Measurements from ENCODE around the gene LMTK2.

Gene LMTK2

DNA sequence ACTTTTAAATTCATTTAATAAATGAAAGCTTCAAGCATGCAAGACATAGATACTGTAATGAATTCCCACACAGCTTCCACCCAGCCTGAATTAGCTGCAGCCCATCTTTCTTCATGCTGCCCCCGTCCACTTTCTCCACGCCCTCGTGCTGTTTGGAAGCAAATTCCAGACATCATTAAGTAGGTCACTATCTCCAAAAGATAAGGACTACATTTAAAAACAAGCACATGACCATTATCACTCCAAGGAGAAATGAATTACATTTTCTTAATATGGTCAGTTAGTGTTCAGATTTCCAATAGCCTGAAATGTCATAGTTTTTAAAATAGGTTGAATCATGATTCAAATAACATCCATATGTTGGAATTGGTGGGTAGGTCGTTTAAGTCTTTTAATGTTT, 24.3 kb downstream of the LMTK2 start:
- TF ChIP-seq SIN3A (IDR thresholded peaks at IDR 0.05; ENCODE audit: borderline replicate concordance, insufficient read depth, low read length) (no peak), POLR2AphosphoS5 (IDR thresholded peaks at IDR 0.05; ENCODE audit: low read depth, low read length) (no peak), FOXP2 (optimal IDR thresholded peaks at IDR 0.05; ENCODE audit: borderline replicate concordance, extremely low read depth, extremely low read length, insufficient read depth) (no peak), TAF1 (IDR thresholded peaks at IDR 0.05; ENCODE audit: borderline replicate concordance, insufficient read depth, low read length) (no peak)
- TF ChIP-seq, protein P1, sequence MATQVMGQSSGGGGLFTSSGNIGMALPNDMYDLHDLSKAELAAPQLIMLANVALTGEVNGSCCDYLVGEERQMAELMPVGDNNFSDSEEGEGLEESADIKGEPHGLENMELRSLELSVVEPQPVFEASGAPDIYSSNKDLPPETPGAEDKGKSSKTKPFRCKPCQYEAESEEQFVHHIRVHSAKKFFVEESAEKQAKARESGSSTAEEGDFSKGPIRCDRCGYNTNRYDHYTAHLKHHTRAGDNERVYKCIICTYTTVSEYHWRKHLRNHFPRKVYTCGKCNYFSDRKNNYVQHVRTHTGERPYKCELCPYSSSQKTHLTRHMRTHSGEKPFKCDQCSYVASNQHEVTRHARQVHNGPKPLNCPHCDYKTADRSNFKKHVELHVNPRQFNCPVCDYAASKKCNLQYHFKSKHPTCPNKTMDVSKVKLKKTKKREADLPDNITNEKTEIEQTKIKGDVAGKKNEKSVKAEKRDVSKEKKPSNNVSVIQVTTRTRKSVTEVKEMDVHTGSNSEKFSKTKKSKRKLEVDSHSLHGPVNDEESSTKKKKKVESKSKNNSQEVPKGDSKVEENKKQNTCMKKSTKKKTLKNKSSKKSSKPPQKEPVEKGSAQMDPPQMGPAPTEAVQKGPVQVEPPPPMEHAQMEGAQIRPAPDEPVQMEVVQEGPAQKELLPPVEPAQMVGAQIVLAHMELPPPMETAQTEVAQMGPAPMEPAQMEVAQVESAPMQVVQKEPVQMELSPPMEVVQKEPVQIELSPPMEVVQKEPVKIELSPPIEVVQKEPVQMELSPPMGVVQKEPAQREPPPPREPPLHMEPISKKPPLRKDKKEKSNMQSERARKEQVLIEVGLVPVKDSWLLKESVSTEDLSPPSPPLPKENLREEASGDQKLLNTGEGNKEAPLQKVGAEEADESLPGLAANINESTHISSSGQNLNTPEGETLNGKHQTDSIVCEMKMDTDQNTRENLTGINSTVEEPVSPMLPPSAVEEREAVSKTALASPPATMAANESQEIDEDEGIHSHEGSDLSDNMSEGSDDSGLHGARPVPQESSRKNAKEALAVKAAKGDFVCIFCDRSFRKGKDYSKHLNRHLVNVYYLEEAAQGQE (IDR thresholded peaks at IDR 0.05; ENCODE audit: insufficient read depth in 1 of 2, low read depth in 2 of 2, low read length in 2 of 2): no peak

DNA sequence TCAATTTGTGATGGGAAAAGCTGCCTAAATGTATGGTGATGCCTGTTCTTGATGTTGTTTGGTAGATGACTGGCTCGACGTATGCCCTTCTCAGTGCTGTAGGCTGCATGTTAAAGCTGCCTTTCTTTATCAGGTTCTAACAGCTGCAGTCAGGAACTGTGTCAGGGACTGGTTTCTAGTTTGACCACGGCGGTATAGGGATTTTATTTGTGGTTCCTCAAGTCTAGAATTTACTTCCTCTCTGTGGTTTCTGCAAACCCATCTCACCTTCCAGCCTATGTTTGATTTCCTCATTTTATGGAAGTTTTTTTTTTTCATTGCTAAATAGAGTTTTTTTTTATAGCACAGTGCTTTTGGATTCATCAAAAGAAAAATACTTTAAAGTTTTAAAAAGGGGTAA, 26.5 kb downstream of the LMTK2 start:
- TF ChIP-seq, protein P1 (IDR thresholded peaks at IDR 0.05; ENCODE audit: insufficient read depth in 1 of 2, low read depth in 2 of 2, low read length in 2 of 2): no peak
- no peak for TF ChIP-seq FOXP2 (optimal IDR thresholded peaks at IDR 0.05; ENCODE audit: borderline replicate concordance, extremely low read depth, extremely low read length, insufficient read depth)
- TF ChIP-seq POLR2AphosphoS5 (IDR thresholded peaks at IDR 0.05; ENCODE audit: low read depth, low read length): no peak
- TF ChIP-seq SIN3A (IDR thresholded peaks at IDR 0.05; ENCODE audit: borderline replicate concordance, insufficient read depth, low read length): no peak

DNA sequence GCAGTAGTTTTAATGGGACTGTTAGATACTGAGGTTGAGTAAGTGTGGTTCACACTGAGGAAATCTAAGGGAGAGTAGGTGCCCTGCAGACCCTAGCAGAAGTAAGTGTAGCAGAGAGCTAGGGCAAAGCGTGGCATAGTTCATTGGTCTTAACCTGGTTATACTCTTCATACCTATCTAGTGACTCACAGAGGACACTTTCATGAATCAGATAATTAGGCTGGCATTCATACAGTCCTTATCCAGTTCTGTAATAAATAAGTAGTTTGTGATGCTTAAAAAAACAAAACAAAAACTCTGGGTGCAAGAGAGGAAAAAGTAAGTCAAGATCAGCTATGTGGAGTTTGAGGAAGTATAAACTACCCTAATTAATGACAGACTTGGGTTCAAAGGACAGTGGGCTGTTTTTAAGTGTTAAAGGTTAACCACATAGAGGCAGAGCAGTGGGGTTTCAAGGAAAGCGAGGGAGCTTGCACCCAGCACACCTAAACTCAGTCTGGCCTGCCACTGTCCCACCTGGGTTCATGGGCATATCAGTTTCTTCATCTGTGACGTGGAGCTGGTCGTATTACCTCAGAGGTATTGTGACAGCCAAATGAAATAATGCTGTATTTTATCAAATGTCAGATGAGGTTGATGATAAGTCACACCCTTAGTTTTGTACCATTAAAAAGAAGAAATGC, 27.1 kb downstream of the LMTK2 start:
- TF ChIP-seq SIN3A (IDR thresholded peaks at IDR 0.05; ENCODE audit: borderline replicate concordance, insufficient read depth, low read length): no peak
- no peak for TF ChIP-seq TAF1 (IDR thresholded peaks at IDR 0.05; ENCODE audit: borderline replicate concordance, insufficient read depth, low read length)
- no peak for TF ChIP-seq POLR2AphosphoS5 (IDR thresholded peaks at IDR 0.05; ENCODE audit: low read depth, low read length)
- TF ChIP-seq, protein P1 (IDR thresholded peaks at IDR 0.05; ENCODE audit: insufficient read depth in 1 of 2, low read depth in 2 of 2, low read length in 2 of 2): no peak
- no peak for TF ChIP-seq FOXP2 (optimal IDR thresholded peaks at IDR 0.05; ENCODE audit: borderline replicate concordance, extremely low read depth, extremely low read length, insufficient read depth)

DNA sequence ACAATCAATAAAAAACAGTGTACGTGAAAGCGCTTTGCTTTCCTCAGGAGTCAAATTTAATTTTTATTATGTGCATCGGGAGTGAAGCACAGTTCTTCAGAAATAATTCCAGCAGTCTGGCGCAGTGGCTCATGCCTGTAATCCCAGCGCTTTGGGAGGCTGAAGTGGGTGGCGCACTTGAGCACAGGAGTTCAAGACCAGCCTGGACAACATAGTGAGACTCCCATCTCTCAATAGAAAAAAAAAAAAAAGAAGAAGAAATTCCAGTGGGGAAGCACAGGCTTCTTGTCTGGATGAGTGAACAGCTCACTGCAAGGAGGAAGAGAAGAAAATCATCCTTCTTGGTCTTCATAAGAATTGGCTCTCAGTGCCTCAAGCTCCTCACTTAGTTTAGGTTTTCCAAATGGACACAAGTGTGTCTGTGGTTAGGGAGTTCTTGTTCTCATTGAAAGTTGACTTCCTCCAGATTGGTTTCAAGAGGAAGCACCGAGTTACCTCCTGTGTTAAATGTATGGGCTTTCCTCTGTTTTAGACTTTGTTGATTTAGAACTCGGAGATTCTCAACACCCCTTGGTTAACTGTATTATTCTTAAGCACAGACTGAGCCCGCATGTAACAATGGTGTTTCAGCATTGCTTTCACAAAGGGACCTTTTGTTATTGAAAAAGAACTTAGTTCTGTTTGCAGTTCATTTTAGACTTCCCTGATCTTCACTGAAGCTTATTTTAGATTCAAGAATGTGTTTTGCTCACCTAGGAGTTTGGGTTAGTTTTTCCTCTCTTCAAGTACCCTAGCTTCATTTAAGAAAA, 28.0 kb downstream of the LMTK2 start:
- no peak for TF ChIP-seq POLR2AphosphoS5 (IDR thresholded peaks at IDR 0.05; ENCODE audit: low read depth, low read length)

DNA sequence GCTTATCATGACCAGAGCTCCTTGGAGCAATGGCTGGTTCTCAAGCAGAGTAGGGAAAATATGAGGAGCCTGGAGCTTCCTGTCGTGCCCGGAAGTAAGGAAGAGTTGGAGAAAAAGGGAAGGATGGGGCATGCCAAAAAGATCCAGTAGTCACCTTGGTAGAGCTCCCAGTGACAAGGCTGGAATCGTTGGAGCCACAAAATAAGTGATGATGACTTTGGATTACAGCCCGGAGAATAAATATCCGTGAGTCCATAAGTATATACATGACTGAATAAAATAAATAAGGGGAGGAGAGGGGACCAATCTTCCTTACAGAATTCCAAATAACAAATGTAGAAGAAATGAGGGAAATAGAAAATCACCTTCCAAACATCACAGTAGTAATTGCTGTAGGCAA, 29.3 kb downstream of the LMTK2 start:
- TF ChIP-seq FOXP2 (optimal IDR thresholded peaks at IDR 0.05; ENCODE audit: borderline replicate concordance, extremely low read depth, extremely low read length, insufficient read depth) (no peak), POLR2AphosphoS5 (IDR thresholded peaks at IDR 0.05; ENCODE audit: low read depth, low read length) (no peak), SIN3A (IDR thresholded peaks at IDR 0.05; ENCODE audit: borderline replicate concordance, insufficient read depth, low read length) (no peak), TAF1 (IDR thresholded peaks at IDR 0.05; ENCODE audit: borderline replicate concordance, insufficient read depth, low read length) (no peak)
- TF ChIP-seq, protein P1 (IDR thresholded peaks at IDR 0.05; ENCODE audit: insufficient read depth in 1 of 2, low read depth in 2 of 2, low read length in 2 of 2): no peak
